KOPT-K1 (cell line): Measurements from ENCODE around the gene TMEM170B.

Experiments
- H3K27ac ChIP-seq: fragments of 200-600 bp; sonication (generic); 2 replicates; pipeline ENCODE4 v1.5.1; 2016; ENCODE audit warnings: antibody characterized with exemption, mild to moderate bottlenecking, low read depth, low read length; ENCODE audit not compliant: poor library complexity, severe bottlenecking
- H3K36me3 ChIP-seq: fragments of 200-600 bp; sonication (generic); 2 replicates; pipeline ENCODE4 v1.5.1; 2017; ENCODE audit warnings: antibody characterized with exemption, mild to moderate bottlenecking, low read length, moderate library complexity; ENCODE audit not compliant: insufficient read depth
- H3K9me3 ChIP-seq: fragments of 200-600 bp; sonication (generic); 2 replicates; pipeline ENCODE4 v1.5.1; 2017; ENCODE audit warnings: antibody characterized with exemption, low read length, mild to moderate bottlenecking; ENCODE audit not compliant: insufficient read depth, poor library complexity, severe bottlenecking

Gene TMEM170B

DNA sequence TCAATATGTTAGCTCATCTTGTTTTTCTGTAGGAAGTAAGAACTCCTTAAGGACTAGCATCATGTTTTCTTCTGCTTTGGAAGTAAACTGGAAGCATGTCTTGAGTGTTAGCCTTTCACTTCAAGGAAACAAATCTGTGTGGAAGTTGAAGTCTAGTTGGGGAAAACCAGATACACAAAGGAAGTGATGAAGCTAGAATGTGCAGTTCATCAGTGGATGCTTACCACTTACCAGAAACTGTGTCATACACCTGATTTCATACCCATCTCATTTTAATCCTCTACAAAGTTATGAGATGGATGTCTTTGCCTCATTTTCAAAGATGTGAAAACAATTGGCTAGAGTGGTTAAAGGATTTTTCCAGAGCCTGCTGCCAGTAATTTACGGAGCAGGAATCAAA lies 75.8 kb downstream of the TMEM170B start:
- H3K9me3 ChIP-seq, result no peaks in the 10 kb centered on the region
- no peak overlapping the region for H3K27ac ChIP-seq
- H3K36me3 ChIP-seq, result no peaks in the 10 kb centered on the region

- Histone ChIP-seq H3K9me3 (no peaks in the 10 kb centered on the region), H3K27ac (no peak overlapping the region), H3K36me3 (no peaks in the 10 kb centered on the region)
These were observed 76.3 kb downstream of the TMEM170B start for GRCh38 chr6:11613858-11614257.

DNA sequence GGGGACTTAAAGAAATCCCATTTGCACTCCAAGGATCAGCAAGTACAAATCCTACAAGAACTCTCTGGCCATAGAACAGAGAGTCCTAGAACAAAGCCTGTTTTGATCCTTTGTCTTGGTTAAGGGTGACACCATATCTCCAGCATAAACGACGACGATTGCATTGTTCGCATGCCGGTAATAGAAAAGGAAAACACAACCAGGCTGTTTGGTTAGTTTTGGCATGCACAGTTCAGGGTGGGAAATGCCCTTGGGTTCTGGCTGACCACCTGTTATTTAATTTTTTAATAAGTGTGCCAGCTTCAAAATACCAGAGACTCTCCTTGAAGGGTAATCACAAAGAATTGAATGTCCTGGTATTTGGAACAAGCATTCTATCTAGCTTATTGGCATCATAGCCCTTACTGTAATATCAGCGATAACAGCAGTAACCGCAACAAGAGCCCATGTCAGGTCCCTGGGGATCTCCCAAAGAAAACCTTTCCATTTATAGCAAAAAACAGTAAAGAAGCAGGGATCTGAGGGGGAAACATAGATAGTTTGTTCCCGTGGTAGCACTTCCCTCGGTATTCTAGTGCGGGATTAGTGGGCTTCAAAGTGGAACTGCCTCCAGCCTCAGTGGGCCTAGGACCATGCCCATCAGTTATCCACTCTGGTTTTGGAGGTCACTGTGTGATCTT lies 77.1 kb downstream of the TMEM170B start:
- Histone ChIP-seq H3K9me3 (no peaks in the 10 kb centered on the region), H3K27ac (no peak overlapping the region), H3K36me3 (no peaks in the 10 kb centered on the region)

DNA sequence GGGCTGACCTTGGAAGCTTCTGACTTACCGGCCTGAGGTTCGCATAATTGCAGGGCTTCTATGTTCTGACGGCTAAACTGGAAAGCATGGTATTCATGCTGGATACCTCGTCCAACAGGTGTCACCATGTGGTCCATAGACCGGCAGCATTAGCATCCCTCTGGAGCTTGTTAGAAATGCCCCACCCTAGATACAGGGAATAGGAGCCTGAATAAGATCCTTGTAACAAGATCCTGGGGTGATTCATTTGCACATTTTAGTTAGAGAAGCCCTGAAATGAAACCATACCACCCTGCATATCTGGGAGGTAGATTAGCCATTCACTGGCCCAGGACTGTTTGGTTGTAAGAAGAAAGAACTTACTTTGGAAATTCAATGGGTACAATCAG lies 77.7 kb downstream of the TMEM170B start:
- H3K27ac ChIP-seq, result no peak overlapping the region
- no peaks in the 10 kb centered on the region for H3K36me3 ChIP-seq
- no peaks in the 10 kb centered on the region for H3K9me3 ChIP-seq

DNA sequence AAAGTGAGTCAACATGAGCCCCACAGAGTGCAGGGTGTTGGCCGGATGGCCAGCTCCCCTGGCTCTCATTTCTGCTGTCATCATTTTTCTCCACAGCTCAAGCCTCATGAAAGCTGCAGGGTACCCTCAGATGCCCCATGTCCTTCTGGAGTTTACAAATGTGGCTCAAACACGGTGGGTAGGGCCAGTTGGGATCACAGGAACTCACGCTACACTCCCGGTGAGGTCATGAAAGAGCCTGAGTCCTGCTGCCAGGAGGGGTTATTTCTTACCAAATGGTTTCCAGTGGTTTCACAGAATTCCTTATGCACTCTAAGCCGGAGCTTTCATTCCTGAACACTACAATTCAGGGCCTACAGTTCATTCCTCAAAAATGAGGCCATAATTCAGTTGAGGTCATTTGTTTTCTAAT lies 78.7 kb downstream of the TMEM170B start:
- H3K36me3 ChIP-seq, result no peaks in the 10 kb centered on the region
- no peaks in the 10 kb centered on the region for H3K9me3 ChIP-seq
- no peak overlapping the region for H3K27ac ChIP-seq

DNA sequence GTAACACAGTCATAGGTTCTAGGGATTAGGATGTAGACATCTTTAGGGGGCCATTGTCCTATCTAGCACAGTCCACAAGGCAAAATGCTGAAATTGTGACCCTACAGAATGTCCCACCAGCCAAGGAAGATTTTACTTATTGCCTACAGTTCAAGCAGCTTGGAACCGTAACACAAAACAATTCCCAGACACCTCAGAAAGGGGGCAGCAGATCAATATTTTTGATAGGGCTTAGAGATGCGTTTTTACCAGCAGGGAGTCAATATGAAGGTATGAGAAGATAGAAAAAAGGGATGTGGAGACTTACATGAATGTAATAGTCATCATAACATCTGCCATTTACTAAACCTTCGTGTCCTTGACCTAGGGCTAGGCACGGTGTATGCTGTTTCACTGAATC lies 81.0 kb downstream of the TMEM170B start:
- H3K27ac ChIP-seq, result no peak overlapping the region
- no peaks in the 10 kb centered on the region for H3K9me3 ChIP-seq
- H3K36me3 ChIP-seq, result no peaks in the 10 kb centered on the region

- no peaks in the 10 kb centered on the region for H3K36me3 ChIP-seq
- no peak overlapping the region for H3K27ac ChIP-seq
- no peaks in the 10 kb centered on the region for H3K9me3 ChIP-seq
These were observed 83.6 kb downstream of the TMEM170B start for GRCh38 chr6:11621119-11621518.

DNA sequence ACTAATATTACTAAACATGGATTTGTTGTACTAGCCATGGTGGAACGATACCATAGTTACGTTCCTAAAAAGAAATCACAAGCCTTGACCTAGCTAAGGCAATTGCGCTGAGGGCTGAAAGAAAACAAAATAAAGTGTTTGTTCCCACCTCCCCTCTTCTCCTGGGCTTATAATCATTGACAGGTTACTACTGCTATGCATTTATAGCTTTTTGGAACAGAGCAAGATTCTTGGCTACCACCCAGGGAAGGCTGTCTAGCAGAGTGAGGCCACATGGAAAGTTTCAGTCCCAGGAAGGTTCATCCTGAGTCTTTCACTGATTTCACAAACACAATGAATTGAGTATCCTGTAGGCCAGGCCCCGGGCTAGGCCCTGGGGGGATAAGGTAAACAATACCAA lies 84.6 kb downstream of the TMEM170B start:
- H3K36me3 ChIP-seq, result no peaks in the 10 kb centered on the region
- no peaks in the 10 kb centered on the region for H3K9me3 ChIP-seq
- no peak overlapping the region for H3K27ac ChIP-seq

- no peaks in the 10 kb centered on the region for H3K36me3 ChIP-seq
- H3K9me3 ChIP-seq, result no peaks in the 10 kb centered on the region
- H3K27ac ChIP-seq, result no peak overlapping the region
These were observed 85.7 kb downstream of the TMEM170B start for GRCh38 chr6:11623272-11623671.

- Histone ChIP-seq H3K36me3 (no peaks in the 10 kb centered on the region), H3K27ac (no peak overlapping the region), H3K9me3 (no peaks in the 10 kb centered on the region)
These were observed 87.8 kb downstream of the TMEM170B start for GRCh38 chr6:11625302-11625701.

- H3K27ac ChIP-seq, result no peak overlapping the region
- no peaks in the 10 kb centered on the region for H3K9me3 ChIP-seq
These were observed 88.8 kb downstream of the TMEM170B start for GRCh38 chr6:11626356-11626755.

DNA sequence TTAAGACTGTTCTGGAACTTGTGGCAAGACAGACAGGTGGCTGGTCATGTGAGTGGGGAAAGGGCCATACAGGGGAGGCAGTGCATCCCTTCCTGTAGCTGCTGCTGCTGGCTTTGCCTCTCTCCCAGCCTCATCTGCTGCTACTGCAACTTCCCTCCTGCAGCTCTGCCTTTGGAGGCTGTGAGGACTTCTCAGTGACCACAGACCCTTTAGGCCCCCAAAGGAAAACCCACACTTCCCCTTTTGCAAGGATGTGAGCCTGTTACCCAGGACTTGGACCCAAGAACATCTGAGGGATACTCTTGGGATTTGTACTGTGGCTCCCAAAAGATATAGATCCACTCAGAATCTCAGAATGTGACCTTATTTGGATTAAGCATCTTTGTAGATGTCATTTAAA lies 91.0 kb downstream of the TMEM170B start:
- Histone ChIP-seq H3K9me3 (no peaks in the 10 kb centered on the region), H3K27ac (no peak overlapping the region), H3K36me3 (no peaks in the 10 kb centered on the region)

More at GRCh38 chr6:11626356-11626755, 88.8 kb downstream of the TMEM170B start:
- no peaks in the 10 kb centered on the region for H3K36me3 ChIP-seq

- Histone ChIP-seq H3K9me3 (no peaks in the 10 kb centered on the region), H3K27ac (no peak overlapping the region)
These were observed 93.5 kb downstream of the TMEM170B start for GRCh38 chr6:11631008-11631407.

DNA sequence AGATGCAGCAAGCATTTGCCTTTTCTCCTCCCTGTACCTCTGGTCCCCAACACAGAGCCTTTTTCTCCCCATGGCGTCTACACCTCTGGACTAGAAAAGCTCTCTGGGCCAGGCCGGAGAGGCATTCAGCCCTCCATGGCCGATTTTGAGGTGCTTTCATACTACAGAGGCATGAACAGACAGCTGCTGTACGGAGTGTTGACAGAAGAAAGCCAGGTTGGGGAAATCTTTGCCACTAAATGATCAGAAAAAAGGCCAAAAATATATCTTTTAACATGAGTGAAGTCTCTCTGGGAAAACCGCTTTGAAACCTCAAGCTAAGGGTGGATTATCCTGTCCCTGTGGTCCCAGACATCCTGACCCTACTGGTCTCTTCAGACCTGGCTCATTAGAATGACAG lies 94.0 kb downstream of the TMEM170B start:
- no peak overlapping the region for H3K27ac ChIP-seq

More at GRCh38 chr6:11631008-11631407, 93.5 kb downstream of the TMEM170B start:
- H3K36me3 ChIP-seq, result no peaks in the 10 kb centered on the region

GRCh38 chr6:11632231-11632630 lies 94.7 kb downstream of the TMEM170B start:
- no peak overlapping the region for H3K27ac ChIP-seq
- H3K36me3 ChIP-seq, result no peaks in the 10 kb centered on the region
- H3K9me3 ChIP-seq, result no peaks in the 10 kb centered on the region

More for the DNA sequence above, 94.0 kb downstream of the TMEM170B start:
- Histone ChIP-seq H3K36me3 (no peaks in the 10 kb centered on the region), H3K9me3 (no peaks in the 10 kb centered on the region)

DNA sequence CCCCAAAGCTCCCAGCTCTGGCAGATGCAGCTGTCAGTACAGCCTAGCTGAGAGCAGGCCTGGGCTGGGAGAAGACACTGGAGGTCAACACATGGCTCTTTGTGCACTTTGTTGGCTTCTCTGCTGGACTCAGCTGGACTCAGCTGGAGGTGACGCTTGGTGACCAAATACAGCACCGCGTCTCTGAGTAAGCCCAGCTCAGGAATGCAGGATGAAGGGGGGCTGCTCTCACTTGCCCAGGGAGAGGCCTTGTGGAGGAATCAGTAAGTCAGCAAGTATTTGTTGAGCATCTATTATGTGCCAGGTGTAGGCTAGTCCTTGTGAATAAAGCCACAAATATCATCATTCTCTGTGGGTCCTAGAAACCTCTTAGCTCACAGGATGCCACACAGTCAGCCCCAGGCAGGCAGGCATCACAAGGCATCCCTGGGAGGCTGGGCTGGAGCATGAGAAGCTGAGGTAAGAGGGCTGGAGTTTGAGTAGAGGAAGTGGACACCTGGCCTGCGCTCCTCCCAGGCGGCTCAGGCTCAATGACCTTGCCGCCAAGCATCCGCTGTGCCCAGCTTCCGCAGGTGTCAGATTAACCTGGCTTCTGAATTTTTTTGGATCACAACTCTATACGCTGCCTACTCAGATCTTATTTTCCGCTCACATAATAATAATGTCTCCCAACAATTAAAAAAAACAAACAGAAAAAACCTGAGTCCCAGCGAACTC lies 95.4 kb downstream of the TMEM170B start:
- no peaks in the 10 kb centered on the region for H3K9me3 ChIP-seq
- no peak overlapping the region for H3K27ac ChIP-seq
- no peaks in the 10 kb centered on the region for H3K36me3 ChIP-seq
